HepG2 (cell line): Measurements from ENCODE around the gene ATAD3C. TPM values are rescaled to one million over a fixed set of nuclear protein-coding genes. Genes with fewer than 3 reads are reported as not detected.

Source experiments
- MEF2D ChIP-seq: sonication (generic); formaldehyde crosslinking; IDR thresholded peaks from 2 replicates; pipeline ENCODE4 v1.5.1; 2020; ENCODE audit warnings: mild to moderate bottlenecking, missing genetic modification reagents
- NFRKB ChIP-seq: fragments of 450-650 bp; IDR thresholded peaks from 2 replicates; pipeline ENCODE4 v1.6.1; 2017
- RBM39 ChIP-seq: fragments of 200-400 bp; formaldehyde crosslinking; IDR thresholded peaks from one replicate; pipeline ENCODE4 v1.6.1; 2018; ENCODE audit warnings: antibody characterized with exemption, mild to moderate bottlenecking, low read depth, low read length; ENCODE audit not compliant: poor library complexity, severe bottlenecking
- RFX3 ChIP-seq: IDR thresholded peaks from 2 replicates; pipeline ENCODE4 v1.6.1; 2016; ENCODE audit warnings: missing biosample characterization, missing genetic modification reagents
- RFX5 ChIP-seq: IDR thresholded peaks from 2 replicates; pipeline ENCODE4 v1.6.1; 2011; ENCODE audit warnings: low read depth, low read length, improper control_type of control experiment
- SOX6 ChIP-seq, 2 experiments: fragments of 450-650 bp in 1 of 2; sonication (generic) in 1 of 2; formaldehyde crosslinking in 1 of 2; IDR thresholded peaks; 2 replicates each; pipeline versions ENCODE4 v1.4.0 to v1.6.1; 2017 to 2020; ENCODE audit warnings: antibody characterized with exemption in 1 of 2, mild to moderate bottlenecking in 1 of 2, missing genetic modification reagents in 1 of 2
- THAP11 ChIP-seq: IDR thresholded peaks from 2 replicates; pipeline ENCODE4 v1.6.1; 2016; ENCODE audit warnings: missing biosample characterization, missing genetic modification reagents
- XBP1 ChIP-seq: sonication (generic); formaldehyde crosslinking; IDR thresholded peaks from 2 replicates; pipeline ENCODE4 v1.5.0; 2020; ENCODE audit warnings: missing genetic modification reagents
- ZNF17 ChIP-seq: sonication (generic); formaldehyde crosslinking; IDR thresholded peaks from 2 replicates; pipeline ENCODE4 v1.5.0; 2020; ENCODE audit warnings: mild to moderate bottlenecking, missing genetic modification reagents
- ZNF318 ChIP-seq: sonication (generic); formaldehyde crosslinking; IDR thresholded peaks from 2 replicates; pipeline ENCODE4 v1.4.0; 2020; ENCODE audit warnings: mild to moderate bottlenecking, missing genetic modification reagents
- ZNF557 ChIP-seq: sonication (generic); formaldehyde crosslinking; IDR thresholded peaks from 2 replicates; pipeline ENCODE4 v1.4.0; 2020; ENCODE audit warnings: missing genetic modification reagents
- ZNF775 ChIP-seq: sonication (generic); formaldehyde crosslinking; IDR thresholded peaks from 2 replicates; pipeline ENCODE4 v1.4.0; 2020; ENCODE audit warnings: missing genetic modification reagents, mild to moderate bottlenecking, moderate library complexity, borderline replicate concordance
- polyA plus RNA-seq, 8 experiments: library from polyadenylated mRNA; depleted of rRNA in 3 of 8; stranded (reverse) in 7 of 8; unstranded in 1 of 8; fragments of >200 nt; fragmentation: Illumina TruSeq in 4 of 8; extraction: Trizol in 4 of 8; gene quantifications; 2 replicates each; pipeline versions ENCODE4 v1.2.1 to v1.2.3, GENCODE V29; 2011 to 2016; ENCODE audit warnings: low read depth in 4 of 8, missing spikeins in 1 of 8, mixed read lengths in 1 of 8; ENCODE audit not compliant: insufficient read depth in 1 of 8
- total RNA-seq, 5 experiments: library from RNA; depleted of rRNA; stranded (reverse); fragments of >200 nt; fragmentation: Illumina TruSeq; extraction: Trizol; gene quantifications; 2 replicates each; pipeline ENCODE4 v1.2.3, GENCODE V29; 2016; ENCODE audit warnings: low read depth in 1 of 5
- TF ChIP-seq, protein P1 (sequence below): sonication (generic); formaldehyde crosslinking; conservative IDR thresholded peaks from 2 replicates; pipeline ENCODE4 v1.8.1; 2023; ENCODE audit warnings: missing genetic modification reagents
- TF ChIP-seq, protein P2 (sequence below): sonication (generic); formaldehyde crosslinking; IDR thresholded peaks from 2 replicates; pipeline ENCODE4 v1.4.0; 2020; ENCODE audit warnings: missing genetic modification reagents
- TF ChIP-seq, protein P3 (sequence below): sonication (generic); formaldehyde crosslinking; IDR thresholded peaks from 2 replicates; pipeline ENCODE4 v1.4.0; 2020; ENCODE audit warnings: missing genetic modification reagents, borderline replicate concordance

Gene ATAD3C
- total and polyA plus RNA-seq, 2 of the 13 experiments (the other 11 are each of a cell fraction or from before 2014, with no cell fraction given): 2.4 to 3.2 TPM

- no peak for TF ChIP-seq SOX6 (IDR thresholded peaks at IDR 0.05)
- TF ChIP-seq SOX6 (CRISPR knock-in tag; IDR thresholded peaks at IDR 0.05): peak; percentile 72
- peak; percentile 22; the same call in 1 of the 2 replicates for TF ChIP-seq RFX3 (CRISPR knock-in tag)
- TF ChIP-seq XBP1 (CRISPR knock-in tag): no peak
- peak; percentile 39; the same call in 1 of the 2 replicates for TF ChIP-seq MEF2D (CRISPR knock-in tag)
- TF ChIP-seq NFRKB: no peak
- TF ChIP-seq, protein P1, sequence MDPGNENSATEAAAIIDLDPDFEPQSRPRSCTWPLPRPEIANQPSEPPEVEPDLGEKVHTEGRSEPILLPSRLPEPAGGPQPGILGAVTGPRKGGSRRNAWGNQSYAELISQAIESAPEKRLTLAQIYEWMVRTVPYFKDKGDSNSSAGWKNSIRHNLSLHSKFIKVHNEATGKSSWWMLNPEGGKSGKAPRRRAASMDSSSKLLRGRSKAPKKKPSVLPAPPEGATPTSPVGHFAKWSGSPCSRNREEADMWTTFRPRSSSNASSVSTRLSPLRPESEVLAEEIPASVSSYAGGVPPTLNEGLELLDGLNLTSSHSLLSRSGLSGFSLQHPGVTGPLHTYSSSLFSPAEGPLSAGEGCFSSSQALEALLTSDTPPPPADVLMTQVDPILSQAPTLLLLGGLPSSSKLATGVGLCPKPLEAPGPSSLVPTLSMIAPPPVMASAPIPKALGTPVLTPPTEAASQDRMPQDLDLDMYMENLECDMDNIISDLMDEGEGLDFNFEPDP (CRISPR knock-in tag): no peak
- no peak; the same call in 1 of the 2 replicates for TF ChIP-seq ZNF318 (CRISPR knock-in tag)
- no peak for TF ChIP-seq ZNF775
- TF ChIP-seq, protein P2, sequence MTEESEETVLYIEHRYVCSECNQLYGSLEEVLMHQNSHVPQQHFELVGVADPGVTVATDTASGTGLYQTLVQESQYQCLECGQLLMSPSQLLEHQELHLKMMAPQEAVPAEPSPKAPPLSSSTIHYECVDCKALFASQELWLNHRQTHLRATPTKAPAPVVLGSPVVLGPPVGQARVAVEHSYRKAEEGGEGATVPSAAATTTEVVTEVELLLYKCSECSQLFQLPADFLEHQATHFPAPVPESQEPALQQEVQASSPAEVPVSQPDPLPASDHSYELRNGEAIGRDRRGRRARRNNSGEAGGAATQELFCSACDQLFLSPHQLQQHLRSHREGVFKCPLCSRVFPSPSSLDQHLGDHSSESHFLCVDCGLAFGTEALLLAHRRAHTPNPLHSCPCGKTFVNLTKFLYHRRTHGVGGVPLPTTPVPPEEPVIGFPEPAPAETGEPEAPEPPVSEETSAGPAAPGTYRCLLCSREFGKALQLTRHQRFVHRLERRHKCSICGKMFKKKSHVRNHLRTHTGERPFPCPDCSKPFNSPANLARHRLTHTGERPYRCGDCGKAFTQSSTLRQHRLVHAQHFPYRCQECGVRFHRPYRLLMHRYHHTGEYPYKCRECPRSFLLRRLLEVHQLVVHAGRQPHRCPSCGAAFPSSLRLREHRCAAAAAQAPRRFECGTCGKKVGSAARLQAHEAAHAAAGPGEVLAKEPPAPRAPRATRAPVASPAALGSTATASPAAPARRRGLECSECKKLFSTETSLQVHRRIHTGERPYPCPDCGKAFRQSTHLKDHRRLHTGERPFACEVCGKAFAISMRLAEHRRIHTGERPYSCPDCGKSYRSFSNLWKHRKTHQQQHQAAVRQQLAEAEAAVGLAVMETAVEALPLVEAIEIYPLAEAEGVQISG (CRISPR knock-in tag): peak; percentile 96
- peak; percentile 97 for TF ChIP-seq THAP11 (CRISPR knock-in tag)
- TF ChIP-seq, protein P3, sequence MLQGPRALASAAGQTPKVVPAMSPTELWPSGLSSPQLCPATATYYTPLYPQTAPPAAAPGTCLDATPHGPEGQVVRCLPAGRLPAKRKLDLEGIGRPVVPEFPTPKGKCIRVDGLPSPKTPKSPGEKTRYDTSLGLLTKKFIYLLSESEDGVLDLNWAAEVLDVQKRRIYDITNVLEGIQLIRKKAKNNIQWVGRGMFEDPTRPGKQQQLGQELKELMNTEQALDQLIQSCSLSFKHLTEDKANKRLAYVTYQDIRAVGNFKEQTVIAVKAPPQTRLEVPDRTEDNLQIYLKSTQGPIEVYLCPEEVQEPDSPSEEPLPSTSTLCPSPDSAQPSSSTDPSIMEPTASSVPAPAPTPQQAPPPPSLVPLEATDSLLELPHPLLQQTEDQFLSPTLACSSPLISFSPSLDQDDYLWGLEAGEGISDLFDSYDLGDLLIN: no peak
- peak; percentile 93 for TF ChIP-seq RBM39
- TF ChIP-seq RFX5: no peak
- TF ChIP-seq ZNF17 (CRISPR knock-in tag): no peak
- TF ChIP-seq ZNF557 (CRISPR knock-in tag): no peak
Measured at GRCh38 chr1:1406821-1407635, 42.5 kb upstream of the ATAD3C start, which contains the start of gene MRPL20 (continued).
